HCT116 (cell line): ENCODE data around the gene ZDHHC1. TPM values are rescaled to one million over a fixed set of nuclear protein-coding genes. Genes with fewer than 3 reads are reported as not detected.

Experiments used
- ATAC-seq: fragments of 200-7000 bp; cut with Tn5 transposase; 2 replicates; pipeline ENCODE4 v1.9.1; 2020; ENCODE audit warnings: mild to moderate bottlenecking, moderate library complexity
- BruUV-seq: library from RNA; stranded (reverse); fragments of 400-500 nt; replicated peaks from 2 replicates; lab custom pipeline; 2021; lab: Mats Ljungman, UMichigan
- CTCF ChIA-PET: fragments of 300-600 bp; sonication (Branson Sonifier 250); formaldehyde crosslinking; loops from one replicate; lab custom pipeline; 2021; ENCODE audit warnings: antibody characterized with exemption; lab: Charles Lee
- POLR2A ChIA-PET: fragments of 300-600, 350-600 bp; sonication (Branson Sonifier 250); formaldehyde crosslinking; loops from one replicate; lab custom pipeline; 2021; ENCODE audit warnings: antibody characterized with exemption; lab: Charles Lee
- RAD21 ChIA-PET, 2 experiments: fragments of 300-600 bp; sonication (Branson Sonifier 250); formaldehyde crosslinking; loops; one replicate each; lab custom pipeline; 2023; ENCODE audit warnings: low total read pairs in 2 of 2; ENCODE audit not compliant: uncharacterized antibody in 2 of 2, unreplicated experiment in 2 of 2, low non-redundant PET in 1 of 2; lab: Charles Lee
- DNase-seq: peaks from one replicate; pipeline ENCODE4 v3.0.0-alpha.2; 2010; ENCODE audit warnings: low read depth, low spot score
- H2AFZ ChIP-seq: fragments of 200-600 bp; shearing (Covaris generic), sonication (generic); 2 replicates; pipeline ENCODE4 v1.6.1; 2017; ENCODE audit warnings: low read depth, mixed run types, mixed read lengths, antibody characterized with exemption, low read length; ENCODE audit not compliant: poor library complexity, severe bottlenecking
- H3K27ac ChIP-seq: 2 replicates; pipeline ENCODE4 v1.5.1; 2012; ENCODE audit warnings: low read depth, low read length
- H3K27me3 ChIP-seq: fragments of 200-600 bp; sonication (generic); 2 replicates; pipeline ENCODE4 v1.6.1; 2016; ENCODE audit warnings: mixed run types, low read length, mixed read lengths; ENCODE audit not compliant: insufficient read depth
- H3K36me3 ChIP-seq, 2 experiments: fragments of 200-500 bp in 1 of 2; fragments of 200-600 bp in 1 of 2; sonication (Bioruptor generic) in 1 of 2; sonication (generic) in 1 of 2; 2 replicates each; pipeline versions ENCODE4 v1.5.1 to v1.6.1; 2014 to 2016; ENCODE audit warnings: low read length in 2 of 2, inconsistent platforms in 1 of 2, mixed read lengths in 1 of 2, mixed run types in 1 of 2; ENCODE audit not compliant: insufficient read depth in 2 of 2, control insufficient read depth in 1 of 2
- H3K4me1 ChIP-seq, 2 experiments: fragments of 200-600 bp in 1 of 2; sonication (generic) in 1 of 2; 2 replicates each; pipeline versions ENCODE4 v1.5.1 to v1.6.1; 2012 to 2017; ENCODE audit warnings: low read length in 2 of 2, inconsistent platforms in 1 of 2, mild to moderate bottlenecking in 1 of 2, mixed read lengths in 1 of 2, mixed run types in 1 of 2, moderate library complexity in 1 of 2; ENCODE audit not compliant: insufficient read depth in 2 of 2, control insufficient read depth in 1 of 2
- H3K4me2 ChIP-seq: fragments of 200-600 bp; sonication (generic); 2 replicates; pipeline ENCODE4 v1.6.1; 2017; ENCODE audit warnings: mixed run types, low read length, mixed read lengths
- H3K4me3 ChIP-seq, 2 experiments: fragments of 200-600 bp in 1 of 2; sonication (generic) in 1 of 2; replicated peaks in 1 of 2; 2 replicates each; pipeline ENCODE4 v1.5.1; 2011 to 2016; ENCODE audit warnings: low read length in 2 of 2, control low read depth in 1 of 2, low read depth in 1 of 2, mild to moderate bottlenecking in 1 of 2, mixed read lengths in 1 of 2, mixed run types in 1 of 2
- H3K79me2 ChIP-seq: fragments of 200-600 bp; sonication (generic); 2 replicates; pipeline ENCODE4 v1.6.1; 2017; ENCODE audit warnings: mild to moderate bottlenecking, mixed run types, low read length, moderate library complexity, mixed read lengths; ENCODE audit not compliant: insufficient read depth
- H3K9ac ChIP-seq: fragments of 200-600 bp; sonication (generic); 2 replicates; pipeline ENCODE4 v1.6.1; 2016; ENCODE audit warnings: low read length, mixed read lengths
- H3K9me2 ChIP-seq: fragments of 200-600 bp; sonication (generic), shearing (Covaris generic); 2 replicates; pipeline ENCODE4 v1.6.1; 2017; ENCODE audit warnings: mixed run types, mild to moderate bottlenecking, moderate library complexity; ENCODE audit not compliant: insufficient read depth
- H3K9me3 ChIP-seq, 2 experiments: fragments of 200-500 bp in 1 of 2; fragments of 200-600 bp in 1 of 2; sonication (Bioruptor generic) in 1 of 2; sonication (generic) in 1 of 2; 2 replicates each; pipeline ENCODE4 v1.6.1; 2014 to 2017; ENCODE audit warnings: low read length in 2 of 2, mixed read lengths in 2 of 2, inconsistent platforms in 1 of 2, low read depth in 1 of 2, mild to moderate bottlenecking in 1 of 2, mixed run types in 1 of 2, moderate library complexity in 1 of 2; ENCODE audit not compliant: control insufficient read depth in 1 of 2, insufficient read depth in 1 of 2
- H4K20me1 ChIP-seq: fragments of 200-600 bp; sonication (generic), shearing (Covaris generic); 2 replicates; pipeline ENCODE4 v1.6.1; 2017; ENCODE audit warnings: mixed run types, mild to moderate bottlenecking, moderate library complexity; ENCODE audit not compliant: insufficient read depth
- CBX3 ChIP-seq: IDR thresholded peaks from 2 replicates; pipeline ENCODE4 v1.6.1; 2012; ENCODE audit warnings: low read depth
- CEBPB ChIP-seq: IDR thresholded peaks from 2 replicates; pipeline ENCODE4 v1.6.1; 2012; ENCODE audit warnings: low read depth
- ELF1 ChIP-seq: IDR thresholded peaks from 2 replicates; pipeline ENCODE4 v1.6.1; 2012; ENCODE audit warnings: low read depth, borderline replicate concordance
- EZH2 ChIP-seq: fragments of 200-600 bp; sonication (generic); IDR thresholded peaks from 2 replicates; pipeline ENCODE4 v1.6.1; 2017; ENCODE audit warnings: antibody characterized with exemption, mixed run types
- EZH2phosphoT487 ChIP-seq: fragments of 200-600 bp; IDR thresholded peaks from 2 replicates; pipeline ENCODE4 v1.6.1; 2018; ENCODE audit warnings: antibody characterized with exemption, borderline replicate concordance
- POLR2AphosphoS5 ChIP-seq: IDR thresholded peaks from 2 replicates; pipeline ENCODE4 v1.6.1; 2011; ENCODE audit warnings: mild to moderate bottlenecking, low read depth, low read length, moderate library complexity
- RAD21 ChIP-seq: IDR thresholded peaks from 2 replicates; pipeline ENCODE4 v1.6.1; 2012; ENCODE audit warnings: low read depth, mild to moderate bottlenecking
- SIN3A ChIP-seq: IDR thresholded peaks from 2 replicates; pipeline ENCODE4 v1.6.1; 2012; ENCODE audit warnings: low read depth
- SRF ChIP-seq: IDR thresholded peaks from 2 replicates; pipeline ENCODE4 v1.6.1; 2012; ENCODE audit warnings: low read depth
- TCF7L2 ChIP-seq: IDR thresholded peaks from 2 replicates; pipeline ENCODE4 v1.7.0; 2011; ENCODE audit warnings: borderline replicate concordance, inconsistent platforms; ENCODE audit not compliant: insufficient read depth, insufficient read length; ENCODE audit errors: extremely low read depth
- ZNF274 ChIP-seq: fragments of 200-500 bp; sonication (Bioruptor generic); IDR thresholded peaks from 2 replicates; pipeline ENCODE4 v1.6.1; 2014; ENCODE audit warnings: mild to moderate bottlenecking, low read depth, low read length, inconsistent platforms
- intact Hi-C: fragments of 100-400 bp; cut with micrococcal nuclease; formaldehyde crosslinking; loops from 2 replicates; pipeline ENCODE4 v1.10.0; 2022
- total RNA-seq: library from RNA; stranded (reverse); gene quantifications from one replicate; pipeline ENCODE4 v1.2.1, GENCODE V29; 2021; ENCODE audit not compliant: unreplicated experiment
- TF ChIP-seq, protein P1 (sequence below): IDR thresholded peaks from 2 replicates; pipeline ENCODE4 v1.6.1; 2012

Gene ZDHHC1
- total RNA-seq, 1 experiment from 2014 or later = 9.1 TPM

DNA sequence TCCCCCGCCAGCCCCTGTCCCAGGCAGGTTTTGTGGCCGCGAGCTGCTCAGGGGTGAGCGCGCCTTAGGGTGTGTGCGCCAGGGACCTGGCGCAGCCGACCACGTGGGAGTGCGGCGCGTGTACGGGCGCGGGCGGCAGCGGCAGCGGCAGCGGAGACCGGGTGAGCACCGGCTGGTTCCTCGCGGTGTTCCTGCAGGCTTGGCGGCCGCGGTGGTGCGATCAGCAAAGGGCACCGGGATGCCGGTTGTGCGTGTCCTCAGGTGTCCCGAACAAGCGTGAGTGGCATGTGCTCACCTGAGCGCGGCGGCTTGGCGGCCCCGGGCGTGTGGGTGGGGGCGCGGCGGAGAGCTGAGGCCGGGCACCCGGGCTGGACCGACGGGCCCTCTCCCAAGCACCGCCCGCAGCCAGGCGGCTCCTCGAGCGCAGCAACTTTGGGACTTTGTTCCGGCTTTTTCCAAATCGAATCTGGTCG lies 14.3 kb upstream of the ZDHHC1 start:
- ATAC-seq = peak; percentile 49
- Histone ChIP-seq H3K4me2 (peak overlapping the region; percentile 96), H3K9me2 (no peaks in the 10 kb centered on the region), H3K9me3 (no peaks in the 10 kb centered on the region), H3K27ac (peak overlapping the region; percentile 66), H3K27me3 (no peaks in the 10 kb centered on the region)
- no TSS peak for BruUV-seq
- intact Hi-C loops = no loop called here
- ChIA-PET CTCF (interaction anchor here (0.9 to 2.3 kb wide), 6 partner anchors 11 to 91 kb away, joined by 3 to 8 read pairs (median 3); no protein-coding TSS in a partner anchor), POLR2A (interaction anchor here (0.9 kb wide), 2 partner anchors 8 to 13 kb away, joined by 3 read pairs; no protein-coding TSS in a partner anchor)
- DNase-seq = no peak
- TF ChIP-seq SRF = no peak
- TF ChIP-seq EZH2phosphoT487 = no peak
- TF ChIP-seq, protein P1, sequence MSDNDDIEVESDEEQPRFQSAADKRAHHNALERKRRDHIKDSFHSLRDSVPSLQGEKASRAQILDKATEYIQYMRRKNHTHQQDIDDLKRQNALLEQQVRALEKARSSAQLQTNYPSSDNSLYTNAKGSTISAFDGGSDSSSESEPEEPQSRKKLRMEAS = peak; percentile 98
- 0 out of 2 replicates have a peak, but pooled peaks have one; percentile 64 for TF ChIP-seq POLR2AphosphoS5
- TF ChIP-seq, all 23 proteins: peak for 2
- Histone ChIP-seq H3K36me3 (no peaks in the 10 kb centered on the region), H2AFZ (peak overlapping the region; percentile 54), H3K4me1 (peaks cover 6 to 44% of the 10 kb centered on the region in 2 experiments; a peak in 3 of 4 replicates), H3K9ac (peak overlapping the region; percentile 77), H3K79me2 (no peaks in the 10 kb centered on the region), H3K4me3 (peak overlapping the region; percentile 60 to 71), H4K20me1 (no peaks in the 10 kb centered on the region)
- RAD21 ChIA-PET = interaction anchor here (0.7 to 0.8 kb wide), 2 partner anchors 26 to 170 kb away, joined by 3 read pairs; no protein-coding TSS in a partner anchor

DNA sequence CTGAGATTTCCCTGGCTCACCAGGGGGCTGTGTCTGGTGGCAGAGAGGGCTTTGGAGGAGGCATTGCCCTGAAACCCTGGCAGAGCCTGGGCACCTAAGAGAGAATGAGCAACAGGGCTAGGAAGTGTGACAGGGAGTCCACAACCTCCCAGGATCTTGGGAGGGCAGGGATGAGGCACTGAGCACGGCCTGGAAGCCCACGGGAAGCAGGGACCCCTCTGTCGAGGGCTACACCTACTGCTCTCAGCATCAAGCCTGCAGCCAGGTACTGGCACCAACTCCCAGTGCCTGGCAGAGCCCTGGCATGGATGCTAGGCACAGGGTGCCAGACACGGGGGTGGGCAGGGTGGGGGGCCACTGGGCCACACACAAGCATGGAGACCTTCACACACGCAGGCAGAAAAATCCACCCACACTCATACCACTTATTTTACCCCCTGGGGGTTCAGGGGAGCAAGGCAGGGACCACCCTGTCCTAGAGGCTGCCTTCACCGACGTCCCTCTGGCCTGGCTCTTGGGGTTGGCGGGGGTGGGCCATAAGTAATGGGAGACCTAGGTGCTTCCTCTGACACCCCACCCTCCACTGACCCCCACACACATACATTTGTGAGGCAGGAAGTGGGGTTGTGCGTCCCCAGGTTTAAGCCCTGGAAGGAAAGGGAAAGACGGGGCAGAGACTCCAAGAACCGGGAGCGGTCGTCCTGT lies 13.7 kb upstream of the ZDHHC1 start:
- no peaks in the 10 kb centered on the region for H3K9me3 ChIP-seq
- no peaks in the 10 kb centered on the region for H3K79me2 ChIP-seq
- peak overlapping the region; percentile 96 for H3K4me2 ChIP-seq
- no peak for DNase-seq
- peak overlapping the region; percentile 54 for H2AFZ ChIP-seq
- H3K9me2 ChIP-seq = no peaks in the 10 kb centered on the region
- peak overlapping the region; percentile 66 for H3K27ac ChIP-seq
- ChIA-PET RAD21 (no interaction called here), CTCF (interaction anchor here (1.5 to 3.7 kb wide), 3 partner anchors 17 to 51 kb away, joined by 5 to 41 read pairs (median 8); partner anchors contain the start of gene ATP6V0D1), POLR2A (no interaction called here)
- peaks cover 6 to 44% of the 10 kb centered on the region in 2 experiments; a peak in 3 of 4 replicates for H3K4me1 ChIP-seq
- peak overlapping the region; percentile 77 for H3K9ac ChIP-seq
- H3K36me3 ChIP-seq = no peaks in the 10 kb centered on the region
- peak; percentile 0; the same call in 1 of the 2 replicates for ATAC-seq
- TF ChIP-seq SIN3A (no peak), ELF1 (no peak), CBX3 (no peak), CEBPB (no peak), POLR2AphosphoS5 (no peak), EZH2 (no peak), RAD21 (no peak), ZNF274 (no peak), TCF7L2 (no peak)
- no peaks in the 10 kb centered on the region for H4K20me1 ChIP-seq
- intact Hi-C loops = no loop called here
- H3K4me3 ChIP-seq = peak overlapping the region; percentile 60 to 71
- H3K27me3 ChIP-seq = no peaks in the 10 kb centered on the region
- BruUV-seq = no TSS peak
